IMR-90 (cell line): ENCODE results near the gene HMX3. TPM values are rescaled to one million over a fixed set of nuclear protein-coding genes. Genes with fewer than 3 reads are reported as not detected.

Experiments used
- ATAC-seq: fragments of 200-7000 bp; cut with Tn5 transposase; 2 replicates; pipeline ENCODE4 v1.9.1; 2020; ENCODE audit warnings: low read depth, mild to moderate bottlenecking, moderate library complexity
- BruUV-seq: library from RNA; stranded (reverse); fragments of 400-500 nt; replicated peaks from 2 replicates; lab custom pipeline; 2021; lab: Mats Ljungman, UMichigan
- CTCF ChIA-PET: fragments of 300-600 bp; formaldehyde crosslinking; extraction: SDS; loops from one replicate; lab custom pipeline; 2021; ENCODE audit warnings: antibody characterized with exemption; lab: Yijun Ruan, JAX
- POLR2A ChIA-PET: fragments of 300-600 bp; sonication (Branson Sonifier 250); formaldehyde crosslinking; loops from one replicate; lab custom pipeline; 2022; ENCODE audit warnings: antibody characterized with exemption; ENCODE audit not compliant: unreplicated experiment; lab: Charles Lee
- DNase-seq: peaks from one replicate; pipeline ENCODE4 v3.0.0; 2013
- H2AFZ ChIP-seq: replicated peaks from 2 replicates; pipeline ENCODE3; 2013; ENCODE audit warnings: low read length, mild to moderate bottlenecking; ENCODE audit not compliant: poor library complexity
- H2AK5ac ChIP-seq: 2 replicates; pipeline ENCODE4 v1.6.1; 2013; ENCODE audit warnings: low read depth, low read length, inconsistent platforms
- H2AK9ac ChIP-seq: replicated peaks from 2 replicates; pipeline ENCODE3; 2013; ENCODE audit warnings: mild to moderate bottlenecking, low read depth, low read length, moderate library complexity; ENCODE audit not compliant: poor library complexity
- H2BK120ac ChIP-seq: 2 replicates; pipeline ENCODE4 v1.6.1; 2013; ENCODE audit warnings: low read depth, low read length, inconsistent platforms
- H2BK15ac ChIP-seq: 3 replicates; pipeline ENCODE4 v1.6.1; 2013; ENCODE audit warnings: low read depth, low read length, inconsistent platforms
- H2BK20ac ChIP-seq: 2 replicates; pipeline ENCODE4 v1.6.1; 2013; ENCODE audit warnings: low read depth, mild to moderate bottlenecking, inconsistent platforms, low read length, moderate library complexity
- H2BK5ac ChIP-seq: 2 replicates; pipeline ENCODE4 v1.6.1; 2013; ENCODE audit warnings: mild to moderate bottlenecking, low read depth, low read length, inconsistent platforms; ENCODE audit not compliant: poor library complexity, severe bottlenecking
- H3K14ac ChIP-seq: replicated peaks from 2 replicates; pipeline ENCODE4 v1.6.1; 2013; ENCODE audit warnings: low read depth, low read length, inconsistent platforms
- H3K18ac ChIP-seq: 2 replicates; pipeline ENCODE4 v1.6.1; 2013; ENCODE audit warnings: low read depth, low read length, control low read depth
- H3K23ac ChIP-seq: 2 replicates; pipeline ENCODE4 v1.6.1; 2013; ENCODE audit warnings: low read depth, low read length, inconsistent platforms
- H3K27ac ChIP-seq: 2 replicates; pipeline ENCODE4 v1.5.1; 2013; ENCODE audit warnings: mild to moderate bottlenecking, control low read depth, low read length; ENCODE audit not compliant: insufficient read depth
- H3K27me3 ChIP-seq: 2 replicates; pipeline ENCODE4 v1.6.1; 2013; ENCODE audit warnings: low read length; ENCODE audit not compliant: control insufficient read depth, insufficient read depth
- H3K36me3 ChIP-seq: 2 replicates; pipeline ENCODE4 v1.6.1; 2013; ENCODE audit warnings: low read length, mixed read lengths; ENCODE audit not compliant: control insufficient read depth, insufficient read depth
- H3K4ac ChIP-seq: 2 replicates; pipeline ENCODE4 v1.6.1; 2013; ENCODE audit warnings: low read depth, low read length, inconsistent platforms
- H3K4me1 ChIP-seq: 2 replicates; pipeline ENCODE4 v1.6.1; 2013; ENCODE audit warnings: low read length, mixed read lengths; ENCODE audit not compliant: control insufficient read depth, insufficient read depth
- H3K4me2 ChIP-seq: 2 replicates; pipeline ENCODE4 v1.6.1; 2013; ENCODE audit warnings: low read depth, mild to moderate bottlenecking, control low read depth, low read length, moderate library complexity
- H3K4me3 ChIP-seq: 2 replicates; pipeline ENCODE4 v1.5.1; 2013; ENCODE audit warnings: low read depth, mild to moderate bottlenecking, control low read depth, low read length, moderate library complexity; ENCODE audit not compliant: insufficient read depth
- H3K56ac ChIP-seq: 2 replicates; pipeline ENCODE4 v1.6.1; 2013; ENCODE audit warnings: low read length, inconsistent platforms; ENCODE audit not compliant: insufficient read depth; ENCODE audit errors: extremely low read depth
- H3K79me1 ChIP-seq, 2 experiments: 2 replicates each; pipeline ENCODE4 v1.6.1; 2013; ENCODE audit warnings: low read length in 2 of 2, inconsistent platforms in 1 of 2, low read depth in 1 of 2
- H3K9ac ChIP-seq: 2 replicates; pipeline ENCODE4 v1.6.1; 2013; ENCODE audit warnings: low read depth, low read length, control low read depth
- H3K9me1 ChIP-seq: 2 replicates; pipeline ENCODE4 v1.6.1; 2013; ENCODE audit warnings: low read length, inconsistent platforms; ENCODE audit not compliant: insufficient read depth
- H3K9me3 ChIP-seq: 2 replicates; pipeline ENCODE4 v1.6.1; 2013; ENCODE audit warnings: low read length; ENCODE audit not compliant: control insufficient read depth, insufficient read depth
- H4K20me1 ChIP-seq: 2 replicates; pipeline ENCODE4 v1.6.1; 2013; ENCODE audit warnings: low read length, inconsistent platforms; ENCODE audit not compliant: insufficient read depth
- H4K5ac ChIP-seq: 2 replicates; pipeline ENCODE4 v1.6.1; 2013; ENCODE audit warnings: mild to moderate bottlenecking, low read depth, low read length, control low read depth
- H4K8ac ChIP-seq, 2 experiments: 2 replicates each; pipeline ENCODE4 v1.6.1; 2013; ENCODE audit warnings: low read depth in 2 of 2, low read length in 2 of 2, control low read depth in 1 of 2, inconsistent platforms in 1 of 2
- H4K91ac ChIP-seq: 2 replicates; pipeline ENCODE4 v1.6.1; 2013; ENCODE audit warnings: low read depth, low read length, inconsistent platforms; ENCODE audit not compliant: insufficient read depth
- BHLHE40 ChIP-seq: fragments of 150-350 bp; IDR thresholded peaks from 2 replicates; pipeline ENCODE4 v1.6.1; 2016; ENCODE audit warnings: mild to moderate bottlenecking, low read depth, low read length
- MAFK ChIP-seq: IDR thresholded peaks from 2 replicates; pipeline ENCODE4 v1.6.1; 2012; ENCODE audit warnings: low read depth, low read length, improper control_type of control experiment
- MXI1 ChIP-seq: IDR thresholded peaks from 2 replicates; pipeline ENCODE4 v1.6.1; 2012; ENCODE audit warnings: low read depth, mild to moderate bottlenecking, low read length, moderate library complexity, borderline replicate concordance
- SMC3 ChIP-seq: fragments of 150-350 bp; IDR thresholded peaks from 2 replicates; pipeline ENCODE4 v1.6.1; 2016; ENCODE audit warnings: low read depth, mild to moderate bottlenecking, antibody characterized with exemption, low read length, moderate library complexity
- WGBS, 2 experiments: methylation state at CpG; one replicate each; pipeline versions ENCODE4 v1.1.5 to v1.1.7; 2013; ENCODE audit warnings: missing lambda C conversion rate in 2 of 2; ENCODE audit not compliant: insufficient read length in 1 of 2; ENCODE audit errors: extremely low coverage in 2 of 2; 5-methylcytosine and 5-hydroxymethylcytosine counted together
- dilution Hi-C: fragments of 300-500 bp; cut with HindIII; formaldehyde crosslinking; loops from one replicate; pipeline ENCODE4 v1.14.3; 2018; ENCODE audit warnings: low sequenced_read_pairs; ENCODE audit not compliant: unreplicated experiment
- in situ Hi-C: fragments of 300-500 bp; cut with MboI; formaldehyde crosslinking; loops from 3 replicates; pipeline ENCODE4 v1.14.3; 2019; ENCODE audit warnings: low sequenced_read_pairs, inconsistent platforms, mixed read lengths
- intact Hi-C: fragments of 100-400 bp; cut with micrococcal nuclease; formaldehyde crosslinking; loops from 2 replicates; pipeline ENCODE4 v1.10.0; 2022
- polyA plus RNA-seq, 3 experiments: library from polyadenylated mRNA; depleted of rRNA; stranded (reverse); fragments of >200 nt; gene quantifications; 2 replicates each; pipeline ENCODE4 v1.2.3, GENCODE V29; 2012; ENCODE audit warnings: low replicate concordance in 1 of 3
- total RNA-seq: library from RNA; depleted of rRNA; stranded (reverse); fragments of >200 nt; gene quantifications from 2 replicates; pipeline ENCODE4 v1.2.3, GENCODE V29; 2012

The HMX3 gene
- total and polyA plus RNA-seq, 2 of the 4 experiments (the other 2 are of a cell fraction): not detected

DNA sequence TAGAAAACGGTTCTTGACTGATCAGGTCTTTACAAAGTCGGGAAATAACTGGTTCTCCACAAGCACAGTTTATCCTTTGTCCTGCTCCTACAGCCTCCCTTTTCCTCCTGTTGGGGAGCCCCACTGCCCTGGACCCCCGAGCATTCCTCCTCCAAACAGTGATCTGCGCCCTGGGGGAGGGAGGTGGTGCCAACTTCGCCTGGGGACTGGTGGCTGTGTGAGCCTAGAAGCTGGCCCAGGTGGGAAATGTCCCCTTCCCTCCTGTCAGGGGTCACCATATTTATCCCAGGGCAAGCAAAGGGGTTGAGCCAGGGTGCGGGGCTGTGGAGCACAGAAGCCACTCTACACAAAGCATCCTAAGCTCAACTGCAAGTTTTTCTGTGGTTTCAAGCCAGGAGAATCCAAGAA is 5.2 kb downstream of the HMX3 start:
- no CpG with 5 or more reads among the region's 6 CpGs for WGBS, 2 experiments
- Histone ChIP-seq H2AK5ac (no peak overlapping the region), H2BK5ac (no peak overlapping the region), H4K20me1 (0 out of 2 replicates have a peak, but pooled peaks cover 3% of the 10 kb centered on the region), H3K9ac (no peak overlapping the region), H3K36me3 (no peaks in the 10 kb centered on the region), H4K5ac (no peak overlapping the region), H2AFZ (no peak overlapping the region), H3K4me1 (peaks cover 2% of the 10 kb centered on the region; the same call in 1 of the 2 replicates), H3K27ac (no peak overlapping the region), H3K27me3 (peaks cover 99% of the 10 kb centered on the region), H3K56ac (no peak overlapping the region), H3K4me3 (no peak overlapping the region), H3K4ac (no peak overlapping the region), H3K4me2 (no peak overlapping the region), H3K9me3 (peaks cover 8% of the 10 kb centered on the region), H2BK120ac (no peak overlapping the region), H2BK20ac (no peak overlapping the region), H2BK15ac (no peak overlapping the region), H3K9me1 (no peaks in the 10 kb centered on the region), H2AK9ac (no peak overlapping the region), H3K14ac (no peak overlapping the region), H3K18ac (no peak overlapping the region), H4K91ac (no peak overlapping the region), H3K79me1 (no peaks in the 10 kb centered on the region), H3K23ac (no peak overlapping the region), H4K8ac (no peak overlapping the region)
- ATAC-seq: no peak
- no peak for TF ChIP-seq SMC3
- no peak for TF ChIP-seq MAFK
- TF ChIP-seq MXI1: no peak
- no peak for TF ChIP-seq BHLHE40
- in situ Hi-C loops: loop anchor here (25.0 kb wide), 1 partner anchor 1246 kb away; no protein-coding TSS in a partner anchor
- intact Hi-C loops: no loop called here
- BruUV-seq: no TSS peak
- no peak for DNase-seq
- dilution Hi-C loops: no loop called here
- ChIA-PET CTCF (interaction anchor here (1.1 kb wide), 1 partner anchor 9 kb away, joined by 4 read pairs; no protein-coding TSS in a partner anchor), POLR2A (no interaction called here)
